SU-DHL-6 (cell line): Measurements from ENCODE around the gene SDF2L1.

Experiments
- CTCF ChIP-seq: fragments of 200-600 bp; sonication (generic); IDR thresholded peaks from one replicate; pipeline ENCODE4 v1.5.1; 2017; ENCODE audit warnings: antibody characterized with exemption, mild to moderate bottlenecking, low read length, moderate library complexity; ENCODE audit not compliant: insufficient read depth, poor library complexity, severe bottlenecking
- EZH2phosphoT487 ChIP-seq: fragments of 200-600 bp; sonication (generic), shearing (Covaris generic); conservative IDR thresholded peaks from 2 replicates; pipeline ENCODE4 v1.6.1; 2018; ENCODE audit warnings: mild to moderate bottlenecking, antibody characterized with exemption, low read length, moderate library complexity, mixed read lengths

DNA sequence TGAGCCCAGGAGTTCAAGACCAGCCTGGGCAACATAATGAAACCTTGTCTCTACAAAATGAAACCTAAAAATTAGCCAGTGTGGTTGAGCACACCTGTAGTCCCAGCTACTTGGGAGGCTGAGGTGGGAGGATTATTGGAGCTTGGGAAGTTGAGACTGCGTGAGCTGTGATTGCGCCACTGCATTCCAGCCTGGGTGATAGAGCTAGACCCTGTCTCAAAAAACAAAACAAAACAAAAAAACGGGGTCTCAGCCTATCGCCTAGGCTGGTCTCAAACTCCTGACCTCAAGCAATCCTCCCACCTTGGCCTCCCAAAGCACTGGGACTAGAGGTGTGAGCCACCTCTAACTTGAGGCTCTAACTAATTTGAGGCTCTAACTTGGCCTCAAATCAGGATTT is 37.3 kb downstream of the SDF2L1 start:
- TF ChIP-seq EZH2phosphoT487, result no peak
- no peak for TF ChIP-seq CTCF
